Thymus (tissue), 11 donors: ENCODE measurements around the gene SLC9A4. TPM values are rescaled to one million over a fixed set of nuclear protein-coding genes. Genes with fewer than 3 reads are reported as not detected.

Experiments used
- DNase-seq, 9 donors: peaks; one replicate each; pipeline ENCODE4 v3.0.0-alpha.2; 2013; ENCODE audit warnings: low spot score in 9 of 9, low read depth in 6 of 9, missing footprints in 1 of 9
- H3K27ac ChIP-seq, 2 donors: one replicate each; pipeline ENCODE4 v1.5.1; 2013; ENCODE audit warnings: control low read depth in 1 of 2, low read depth in 1 of 2, low read length in 1 of 2, mild to moderate bottlenecking in 1 of 2, moderate library complexity in 1 of 2
- H3K27me3 ChIP-seq, 2 donors: one replicate each; pipeline ENCODE4 v1.5.1; 2013; ENCODE audit warnings: low read length in 1 of 2; ENCODE audit not compliant: control insufficient read depth in 2 of 2, insufficient read depth in 1 of 2
- H3K36me3 ChIP-seq, 2 donors: one replicate each; pipeline ENCODE4 v1.5.1; 2013; ENCODE audit warnings: low read length in 1 of 2, mild to moderate bottlenecking in 1 of 2, moderate library complexity in 1 of 2; ENCODE audit not compliant: control insufficient read depth in 2 of 2, insufficient read depth in 2 of 2
- H3K4me1 ChIP-seq, 2 donors: one replicate each; pipeline ENCODE4 v1.5.1; 2013; ENCODE audit warnings: low read length in 2 of 2; ENCODE audit not compliant: control insufficient read depth in 2 of 2, insufficient read depth in 2 of 2
- H3K4me3 ChIP-seq, 2 donors: one replicate each; pipeline ENCODE4 v1.5.1; 2013; ENCODE audit warnings: low read length in 2 of 2, control low read depth in 1 of 2, mild to moderate bottlenecking in 1 of 2
- H3K9me3 ChIP-seq, 2 donors: one replicate each; pipeline ENCODE4 v1.5.1; 2013; ENCODE audit warnings: low read length in 1 of 2, mild to moderate bottlenecking in 1 of 2; ENCODE audit not compliant: control insufficient read depth in 2 of 2, insufficient read depth in 1 of 2
- WGBS: extraction: QIAGEN DNeasy Blood & Tissue Kit; methylation state at CpG from one replicate; pipeline ENCODE4 v1.1.7; 2013; 5-methylcytosine and 5-hydroxymethylcytosine counted together
- polyA plus RNA-seq: library from polyadenylated mRNA; stranded (reverse); fragments of 200-250 nt; gene quantifications from one replicate; pipeline ENCODE4 v1.2.3, GENCODE V29; 2013
- total RNA-seq: library from RNA; stranded (reverse); fragments of 120-200 nt; gene quantifications from one replicate; pipeline ENCODE4 v1.2.4, GENCODE V29; 2013
- donor health status: healthy.

SLC9A4 gene
- total and polyA plus RNA-seq, 2 donors: 0.05 to 0.66 TPM

DNA sequence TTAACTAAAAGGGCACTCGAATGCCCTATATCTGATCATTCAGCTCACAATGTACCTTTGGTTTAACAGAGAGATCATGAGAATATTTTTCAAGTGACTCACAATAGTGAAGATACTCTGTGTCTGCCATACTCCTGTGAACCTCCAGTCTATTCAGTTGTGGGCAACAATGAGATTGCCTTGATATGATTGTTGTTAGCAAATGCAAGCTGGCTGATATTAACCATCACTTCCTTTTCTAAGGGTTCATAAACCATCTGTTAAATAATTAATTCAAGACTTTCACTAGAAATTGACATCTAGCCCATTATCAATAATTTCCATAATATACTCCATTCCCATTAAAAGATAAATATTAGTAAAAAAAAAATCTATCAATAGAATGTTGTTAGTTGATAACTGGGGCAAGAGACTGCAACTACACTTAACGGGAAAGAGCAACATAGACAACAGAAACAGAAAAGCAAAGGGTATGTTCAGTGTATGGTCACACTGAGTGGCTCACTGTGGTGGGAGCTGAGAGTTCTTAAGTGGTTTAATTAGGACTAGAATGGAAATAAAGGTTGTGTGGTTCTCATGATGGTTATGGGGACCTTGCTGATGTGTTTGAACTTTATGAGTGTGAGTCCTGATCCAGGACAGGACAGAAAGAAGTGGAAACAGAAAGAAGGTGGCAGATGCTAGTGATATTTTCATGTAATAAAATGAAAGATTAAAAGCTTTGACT lies 38.2 kb upstream of the SLC9A4 start:
- Histone ChIP-seq H3K27me3 (no peaks in the 10 kb centered on the region), H3K9me3 (no peaks in the 10 kb centered on the region), H3K27ac (no peak overlapping the region), H3K36me3 (no peaks in the 10 kb centered on the region), H3K4me1 (peaks cover 0 to 5% of the 10 kb centered on the region in 2 donors), H3K4me3 (no peak overlapping the region)
- DNase-seq: no peak
- WGBS: 98% methylated on average over 2 of the region's 2 CpGs

DNA sequence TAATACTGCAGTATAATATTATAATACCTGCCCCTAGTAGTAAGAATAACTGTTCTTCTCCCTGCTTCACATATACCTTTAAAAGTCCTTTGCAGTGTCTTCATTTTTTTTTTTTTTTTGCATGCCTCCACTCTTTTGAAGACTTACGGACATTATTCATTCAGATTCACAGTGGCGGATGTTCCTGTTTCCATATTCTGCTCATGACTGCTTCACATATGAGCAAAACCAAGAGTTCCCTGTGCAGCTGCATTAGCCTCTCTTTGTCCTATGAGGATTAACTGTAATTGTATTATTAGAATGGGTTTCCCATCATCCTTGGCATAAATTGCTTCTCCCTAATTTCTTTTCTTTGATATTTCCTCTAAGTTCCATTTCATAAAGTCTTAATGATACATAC lies 37.3 kb upstream of the SLC9A4 start:
- H3K27ac ChIP-seq: peak overlapping the region in 1 of 2 donors; percentile 46
- no peaks in the 10 kb centered on the region for H3K36me3 ChIP-seq
- no peaks in the 10 kb centered on the region for H3K9me3 ChIP-seq
- H3K4me1 ChIP-seq: peaks cover 0 to 5% of the 10 kb centered on the region in 2 donors
- no peaks in the 10 kb centered on the region for H3K27me3 ChIP-seq
- no peak for DNase-seq
- 92% methylated on average over 2 of the region's 2 CpGs for WGBS
- H3K4me3 ChIP-seq: no peak overlapping the region

DNA sequence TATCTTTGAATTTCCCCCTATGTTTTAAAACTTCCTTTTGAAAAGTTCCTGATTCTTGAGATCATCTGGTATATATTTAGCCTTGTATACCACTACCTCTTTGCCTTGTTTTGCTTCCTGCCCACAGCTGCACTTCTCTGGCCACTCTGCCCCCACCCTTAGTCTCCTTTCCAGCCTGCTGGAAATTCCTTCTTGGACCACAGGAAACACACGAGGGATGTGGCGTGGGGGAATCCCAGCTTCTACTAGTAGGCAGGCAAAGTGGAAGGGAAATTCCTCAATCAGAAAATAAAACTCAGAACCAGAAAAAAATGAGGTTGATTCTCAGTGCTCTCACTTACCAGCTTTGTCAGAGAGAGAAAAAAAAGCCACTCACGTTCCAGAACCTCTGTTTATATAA lies 36.7 kb upstream of the SLC9A4 start:
- no peak overlapping the region for H3K4me3 ChIP-seq
- peak in 1 of 9 donors; percentile 17 for DNase-seq
- peak overlapping the region in 1 of 2 donors; percentile 46 for H3K27ac ChIP-seq
- no peaks in the 10 kb centered on the region for H3K36me3 ChIP-seq
- 40% methylated on average over 3 of the region's 3 CpGs for WGBS
- no peaks in the 10 kb centered on the region for H3K27me3 ChIP-seq
- H3K9me3 ChIP-seq: no peaks in the 10 kb centered on the region
- H3K4me1 ChIP-seq: peaks cover 0 to 5% of the 10 kb centered on the region in 2 donors

DNA sequence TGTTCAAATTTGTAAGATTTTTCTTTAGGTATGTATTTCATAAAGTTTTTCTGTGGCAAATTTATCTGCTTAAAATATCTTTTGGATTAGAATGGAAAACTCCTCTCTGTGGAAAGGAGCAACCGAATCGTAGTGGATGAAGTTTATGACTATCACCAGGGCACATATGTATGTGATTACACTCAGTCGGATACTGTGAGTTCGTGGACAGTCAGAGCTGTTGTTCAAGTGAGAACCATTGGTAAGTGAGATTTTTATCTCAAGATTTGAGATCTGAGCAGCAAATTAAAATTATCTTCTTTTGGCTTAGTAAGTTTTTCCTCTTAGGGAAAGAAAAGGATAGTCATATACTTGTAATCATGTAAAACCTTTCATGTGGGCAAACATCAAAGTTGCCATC lies 35.9 kb upstream of the SLC9A4 start:
- Histone ChIP-seq H3K27ac (no peak overlapping the region), H3K9me3 (no peaks in the 10 kb centered on the region)
- no peak for DNase-seq

DNA sequence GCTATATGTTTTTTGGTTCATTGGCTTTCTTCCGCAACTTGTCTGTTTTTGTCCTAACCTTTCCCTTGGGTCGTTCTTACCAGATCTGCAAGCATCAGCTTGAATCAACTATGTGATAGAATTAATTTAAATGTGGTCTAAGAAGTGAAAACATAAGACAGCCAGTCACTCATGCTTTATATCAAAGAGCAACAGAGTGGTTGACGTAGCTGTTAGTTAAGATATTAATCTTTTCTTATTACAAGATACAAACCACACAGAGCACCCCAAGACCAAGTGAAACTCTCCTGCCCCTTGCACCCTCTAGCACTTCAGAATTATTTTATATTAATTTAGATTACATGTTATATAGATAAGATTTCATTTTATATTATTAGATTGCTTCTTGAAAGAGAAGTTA lies 34.9 kb upstream of the SLC9A4 start:
- 93% methylated on average over 3 of the region's 3 CpGs for WGBS
- peaks cover 0 to 5% of the 10 kb centered on the region in 2 donors for H3K4me1 ChIP-seq
- no peak overlapping the region for H3K27ac ChIP-seq

More for the DNA sequence above, 35.9 kb upstream of the SLC9A4 start:
- Histone ChIP-seq H3K27me3 (no peaks in the 10 kb centered on the region), H3K36me3 (no peaks in the 10 kb centered on the region), H3K4me3 (no peak overlapping the region), H3K4me1 (peaks cover 0 to 5% of the 10 kb centered on the region in 2 donors)
- WGBS: 94% methylated on average over 4 of the region's 4 CpGs

DNA sequence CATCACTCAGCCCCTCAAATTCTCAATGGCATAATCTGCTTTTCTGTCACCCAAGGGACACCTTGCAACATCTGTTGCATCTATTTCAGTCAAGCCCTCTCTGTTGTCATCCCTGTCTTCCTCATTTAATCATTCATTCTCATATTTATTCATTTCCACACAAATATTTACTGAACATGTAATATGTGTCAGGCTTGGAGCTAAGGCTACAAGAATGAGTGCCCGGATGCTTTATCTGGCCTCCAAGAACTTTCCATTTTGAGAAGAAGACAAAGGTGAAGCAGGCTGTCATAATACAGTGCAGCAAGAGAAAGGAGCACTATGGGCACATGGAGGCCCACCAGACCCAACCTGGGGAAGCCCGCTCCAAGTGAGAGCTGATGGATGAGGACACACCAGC lies 34.4 kb upstream of the SLC9A4 start:
- Histone ChIP-seq H3K27ac (no peak overlapping the region), H3K4me3 (no peak overlapping the region), H3K9me3 (no peaks in the 10 kb centered on the region), H3K27me3 (no peaks in the 10 kb centered on the region), H3K36me3 (no peaks in the 10 kb centered on the region), H3K4me1 (peaks cover 0 to 5% of the 10 kb centered on the region in 2 donors)
- DNase-seq: no peak
- 98% methylated on average over 2 of the region's 2 CpGs for whole genome bisulfite sequencing

More for the DNA sequence above, 34.9 kb upstream of the SLC9A4 start:
- Histone ChIP-seq H3K4me3 (no peak overlapping the region), H3K27me3 (no peaks in the 10 kb centered on the region), H3K9me3 (no peaks in the 10 kb centered on the region), H3K36me3 (no peaks in the 10 kb centered on the region)
- DNase-seq: no peak

DNA sequence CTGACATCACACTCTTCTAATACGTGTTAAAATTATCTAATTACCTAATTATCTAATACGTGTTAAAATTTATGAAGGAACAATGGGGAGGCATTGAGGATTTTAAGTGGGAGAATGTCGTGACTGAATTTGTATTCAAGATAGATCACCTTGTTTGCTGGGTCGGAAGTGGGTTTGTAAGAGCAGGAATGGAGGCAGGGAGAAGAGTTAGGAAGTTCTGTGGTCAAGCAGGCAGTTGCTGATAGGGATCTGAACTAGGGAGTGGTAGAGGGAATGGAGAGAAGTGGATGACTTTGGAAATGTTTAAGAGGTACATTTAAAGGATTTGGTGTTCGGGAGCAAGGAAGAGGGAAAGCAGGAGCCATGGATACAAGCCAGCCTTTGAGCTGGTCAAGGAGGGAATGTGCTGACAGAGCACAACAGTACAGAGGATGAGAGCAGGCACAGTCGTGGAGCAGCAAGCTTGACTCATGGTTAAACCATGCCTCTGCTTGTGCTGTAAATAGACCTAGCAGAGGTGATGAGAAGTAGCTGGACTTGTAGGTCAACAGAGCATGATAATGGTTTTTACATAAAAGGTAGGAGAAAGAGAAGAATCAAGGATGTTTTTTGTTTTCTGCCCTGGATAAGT lies 33.8 kb upstream of the SLC9A4 start:
- Histone ChIP-seq H3K4me1 (peaks cover 0 to 5% of the 10 kb centered on the region in 2 donors), H3K4me3 (no peak overlapping the region), H3K36me3 (no peaks in the 10 kb centered on the region), H3K27me3 (no peaks in the 10 kb centered on the region), H3K9me3 (no peaks in the 10 kb centered on the region), H3K27ac (no peak overlapping the region)
- 86% methylated on average over 6 of the region's 6 CpGs for WGBS
- no peak for DNase-seq

DNA sequence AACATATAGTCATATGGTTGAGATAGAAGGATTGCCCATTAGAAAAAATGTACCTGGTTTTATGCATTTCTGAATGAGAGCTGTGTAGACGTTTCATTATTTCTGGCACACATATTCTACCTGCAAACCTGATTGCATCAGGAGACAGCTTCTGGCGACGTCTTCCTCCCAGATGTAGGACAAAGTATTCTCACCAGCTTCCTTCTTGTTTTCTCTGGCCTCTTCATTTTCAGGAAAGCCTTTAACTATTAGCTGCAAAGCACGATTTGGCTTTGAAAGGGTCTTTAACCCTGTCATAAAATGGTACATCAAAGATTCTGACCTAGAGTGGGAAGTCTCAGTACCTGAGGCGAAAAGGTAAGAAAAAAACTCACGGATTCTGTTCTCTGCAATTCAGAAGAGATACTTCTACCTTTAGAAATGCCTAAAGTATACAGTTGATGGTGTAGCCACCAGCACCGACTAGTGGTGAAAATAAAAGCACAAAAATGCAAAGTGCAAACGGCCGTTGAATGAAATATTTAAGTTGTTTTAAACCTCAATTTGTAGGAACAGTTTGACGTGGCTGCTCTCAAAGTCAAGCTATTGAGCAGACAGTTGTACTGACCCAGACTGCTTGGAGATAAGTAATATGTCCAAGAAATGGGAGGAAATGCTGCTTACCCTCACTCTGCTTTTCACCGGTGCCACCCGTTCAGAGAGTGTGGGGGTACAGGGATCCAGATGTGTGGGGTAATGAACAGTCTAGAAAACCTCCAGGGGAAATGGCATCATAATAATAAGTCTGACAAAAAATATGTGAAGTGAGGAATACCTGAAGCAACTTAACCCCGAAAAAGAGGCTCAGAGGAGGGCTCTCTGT lies 29.8 kb upstream of the SLC9A4 start:
- H3K27me3 ChIP-seq: no peaks in the 10 kb centered on the region
- 28% methylated on average over 13 of the region's 13 CpGs for WGBS
- no peaks in the 10 kb centered on the region for H3K9me3 ChIP-seq
- no peaks in the 10 kb centered on the region for H3K36me3 ChIP-seq
- no peak overlapping the region for H3K4me3 ChIP-seq
- peak overlapping the region in 1 of 2 donors; percentile 3 for H3K27ac ChIP-seq
- no peaks in the 10 kb centered on the region for H3K4me1 ChIP-seq
- DNase-seq: peak in 6 of 9 donors; percentile 10 to 66 (median 24)

DNA sequence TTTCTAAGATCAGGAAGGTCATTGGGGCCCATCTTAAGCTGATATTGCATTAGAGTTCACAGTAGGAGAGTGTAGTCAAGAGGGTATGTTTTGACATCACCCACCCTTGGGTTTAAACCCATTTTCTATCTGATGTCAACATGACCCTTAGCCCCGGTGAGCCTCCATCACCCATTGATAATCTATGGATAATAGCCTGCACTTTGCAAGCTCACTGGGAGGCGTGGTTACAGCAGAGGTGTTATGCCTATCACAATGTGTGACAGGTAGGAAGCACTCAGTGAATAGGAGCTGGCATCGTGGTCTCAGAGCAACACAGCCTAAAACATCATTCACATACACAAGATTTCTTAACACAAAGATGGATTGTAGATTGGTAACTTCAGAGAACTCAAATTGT lies 28.8 kb upstream of the SLC9A4 start:
- WGBS: 95% methylated on average over 3 of the region's 3 CpGs
- DNase-seq: no peak
- no peaks in the 10 kb centered on the region for H3K4me1 ChIP-seq
- H3K4me3 ChIP-seq: no peak overlapping the region
- no peaks in the 10 kb centered on the region for H3K36me3 ChIP-seq
- H3K27me3 ChIP-seq: no peaks in the 10 kb centered on the region
- no peak overlapping the region for H3K27ac ChIP-seq
- no peaks in the 10 kb centered on the region for H3K9me3 ChIP-seq
